GM21381 (cell line): ENCODE measurements around the gene MCEE.
"Not testable (repeated sequence)": the region's sequence is repeated elsewhere in the genome, so short reads cannot be mapped to it uniquely, and the experiment has no call there.

Experiments
- ATAC-seq: cut with Tn5 transposase; IDR thresholded peaks from one replicate; pipeline ENCODE4 v1.9.1; 2021; ENCODE audit warnings: mild to moderate bottlenecking, moderate library complexity; ENCODE audit not compliant: unreplicated experiment

The MCEE gene

GRCh38 chr2:71130152-71130904 lies at the start of gene MCEE, which contains the start of gene MPHOSPH10:
MCEE (minus strand) TSS chr2:71130229; CDS start chr2:71130219, 10 bp downstream.
MPHOSPH10 (plus strand) TSS chr2:71130634; CDS start chr2:71130666, 32 bp downstream.
- ATAC-seq: peak; percentile 93

DNA sequence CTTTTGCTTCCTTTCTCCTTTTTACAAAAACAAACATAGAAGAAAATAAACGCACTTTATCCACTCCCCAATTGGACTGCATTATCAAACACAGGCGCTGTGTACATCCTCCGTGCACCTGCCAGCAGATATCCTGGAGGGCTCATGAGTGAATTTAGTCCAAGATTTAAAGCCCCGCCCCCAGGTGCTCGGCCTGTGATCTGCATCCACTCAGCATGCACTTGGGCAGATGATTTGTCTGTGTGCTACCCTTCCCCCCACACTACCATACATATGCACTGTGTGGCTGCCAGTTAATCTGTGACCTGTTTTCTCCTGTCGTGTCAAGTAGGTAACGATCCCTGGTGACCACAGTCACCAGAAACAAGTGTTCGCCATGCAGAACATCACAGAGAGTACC lies 48.8 kb upstream of the MCEE start:
- not testable (repeated sequence) for ATAC-seq

DNA sequence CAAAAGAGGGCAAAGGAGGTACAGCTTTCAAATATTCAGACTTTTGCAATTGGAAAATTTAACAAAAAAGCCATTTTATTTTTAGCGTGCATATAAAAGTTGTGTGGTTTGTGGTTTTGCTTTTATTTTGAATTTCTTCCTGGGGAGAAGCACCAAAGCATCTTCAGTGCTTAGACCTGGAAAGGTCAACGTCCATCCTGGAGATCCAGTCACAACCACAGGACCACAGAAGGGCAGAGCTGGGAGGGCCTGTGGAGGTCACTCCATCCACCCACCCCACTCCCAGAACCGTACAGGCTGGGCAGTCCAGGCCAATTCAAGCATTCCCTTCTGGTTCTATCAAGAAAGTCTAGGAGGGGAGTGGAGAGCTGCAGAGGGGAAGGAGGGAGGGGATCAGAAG lies 44.2 kb upstream of the MCEE start:
- no peak for ATAC-seq

DNA sequence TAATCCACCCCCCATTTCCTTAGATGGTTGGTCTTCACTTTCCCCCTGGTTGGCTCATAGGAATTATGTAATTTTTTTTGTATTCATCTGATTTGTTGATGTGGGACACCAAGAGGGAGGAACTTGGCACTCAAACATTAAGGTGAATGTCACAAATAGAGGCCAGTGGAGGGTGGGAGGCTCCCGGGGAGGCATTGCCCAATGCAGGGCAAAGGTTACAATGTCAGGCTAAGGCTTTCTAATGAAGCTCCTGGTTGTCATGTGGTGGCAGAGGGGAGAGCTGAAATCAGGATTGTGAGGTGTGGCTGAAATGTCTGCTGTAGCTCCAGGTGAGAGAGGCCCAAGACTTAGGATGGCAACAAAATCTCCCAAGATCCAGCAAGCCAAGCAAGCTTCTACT lies 43.1 kb upstream of the MCEE start:
- ATAC-seq: no peak

- ATAC-seq: no peak
Observed at GRCh38 chr2:71166812-71167211, 36.8 kb upstream of the MCEE start.

DNA sequence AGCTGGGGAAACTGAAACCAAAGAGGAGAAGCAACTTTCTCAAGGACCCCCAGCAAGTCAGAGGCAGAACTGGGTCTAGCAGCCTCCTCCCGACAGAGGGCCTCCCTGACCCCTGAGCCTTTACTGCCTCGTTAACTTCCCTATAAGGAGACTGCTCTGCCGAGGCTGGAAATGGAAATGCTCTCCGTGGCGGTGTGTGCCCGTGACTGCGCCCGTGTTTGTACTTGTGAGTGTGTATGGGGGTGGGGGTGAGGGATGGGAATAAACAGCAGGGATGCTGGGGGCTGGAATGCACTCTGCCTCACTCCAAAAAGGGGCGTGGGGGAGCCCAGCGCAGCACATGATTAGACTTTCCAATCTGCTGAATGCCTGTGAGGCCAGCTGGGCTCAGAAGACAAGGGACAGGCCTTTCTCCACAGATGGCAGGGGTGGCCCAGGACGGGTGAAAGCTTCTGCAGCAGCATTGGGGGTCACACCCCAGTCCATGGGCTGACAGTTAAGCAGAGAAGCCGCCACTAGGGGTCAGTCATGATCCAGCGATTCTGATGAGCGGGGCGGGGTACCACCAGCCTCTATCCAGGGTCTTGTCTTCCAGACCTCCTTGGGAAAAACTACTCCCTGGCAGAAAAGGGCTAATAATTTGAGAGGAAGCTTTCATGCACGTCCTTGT lies 27.2 kb upstream of the MCEE start:
- no peak for ATAC-seq

DNA sequence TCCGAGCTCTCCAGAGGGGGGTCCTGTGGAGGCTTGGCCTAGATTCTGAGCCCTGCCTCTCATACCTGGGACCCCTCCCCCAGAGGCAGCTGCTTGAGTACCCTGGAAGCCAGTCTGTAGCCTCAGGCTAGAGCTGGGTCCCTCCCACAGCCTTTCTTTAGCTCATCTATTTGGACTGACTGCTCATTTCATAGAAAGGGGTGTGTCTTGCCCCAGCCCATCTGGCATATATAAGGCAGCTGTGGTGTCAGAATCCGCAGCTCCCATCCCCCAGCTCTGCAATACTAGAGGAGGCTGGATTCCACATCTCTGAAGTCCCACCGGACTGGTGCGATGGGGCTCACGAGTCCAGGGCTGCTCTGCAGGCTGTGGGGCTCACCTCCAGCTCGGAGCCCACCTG lies 26.5 kb upstream of the MCEE start:
- no peak for ATAC-seq

- no peak for ATAC-seq
Observed at GRCh38 chr2:71155846-71156245, 25.8 kb upstream of the MCEE start.

- ATAC-seq: no peak
Observed at GRCh38 chr2:71154798-71155197, 24.8 kb upstream of the MCEE start.

DNA sequence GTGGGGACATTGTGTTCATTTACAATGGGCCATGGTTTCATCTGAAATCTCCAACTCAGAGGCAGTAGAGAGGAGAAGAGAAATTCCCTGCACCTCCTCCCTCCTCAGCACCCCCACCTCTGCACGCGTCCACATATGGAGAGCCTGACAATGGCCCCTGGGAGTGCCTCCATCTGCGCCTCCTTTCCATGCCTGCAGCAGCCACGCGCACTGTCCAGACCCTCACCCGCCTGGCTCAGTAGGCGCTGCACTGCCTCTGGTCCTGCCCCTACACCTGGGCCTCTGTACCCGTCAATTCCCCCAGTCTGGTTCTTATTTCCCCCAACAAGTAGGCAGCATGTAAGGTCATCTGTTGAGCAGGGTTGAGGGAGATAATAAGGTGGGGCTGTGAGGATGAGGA lies 24.2 kb upstream of the MCEE start:
- no peak for ATAC-seq

- ATAC-seq: no peak
Observed at GRCh38 chr2:71153585-71154224, 23.7 kb upstream of the MCEE start.

DNA sequence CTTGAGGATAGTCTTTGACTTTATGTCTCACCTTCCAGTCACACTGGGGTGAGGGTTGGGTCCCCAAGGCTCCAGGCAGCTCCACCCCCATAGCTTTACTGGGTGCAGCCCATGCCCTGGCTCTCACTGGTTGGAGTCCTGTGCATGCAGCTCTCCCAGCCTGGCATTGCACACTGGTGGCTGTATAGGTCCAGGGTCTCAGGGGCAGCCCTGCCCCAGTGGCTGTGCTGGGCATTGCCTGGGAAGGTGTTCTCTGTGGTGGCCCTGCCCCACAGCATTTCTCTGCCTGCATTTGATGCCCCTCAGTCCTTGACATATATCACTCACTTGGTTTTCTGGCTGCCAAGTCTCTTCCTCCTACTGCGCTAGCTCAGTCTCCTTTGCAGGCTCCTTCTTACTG lies 21.6 kb upstream of the MCEE start:
- ATAC-seq: no peak

DNA sequence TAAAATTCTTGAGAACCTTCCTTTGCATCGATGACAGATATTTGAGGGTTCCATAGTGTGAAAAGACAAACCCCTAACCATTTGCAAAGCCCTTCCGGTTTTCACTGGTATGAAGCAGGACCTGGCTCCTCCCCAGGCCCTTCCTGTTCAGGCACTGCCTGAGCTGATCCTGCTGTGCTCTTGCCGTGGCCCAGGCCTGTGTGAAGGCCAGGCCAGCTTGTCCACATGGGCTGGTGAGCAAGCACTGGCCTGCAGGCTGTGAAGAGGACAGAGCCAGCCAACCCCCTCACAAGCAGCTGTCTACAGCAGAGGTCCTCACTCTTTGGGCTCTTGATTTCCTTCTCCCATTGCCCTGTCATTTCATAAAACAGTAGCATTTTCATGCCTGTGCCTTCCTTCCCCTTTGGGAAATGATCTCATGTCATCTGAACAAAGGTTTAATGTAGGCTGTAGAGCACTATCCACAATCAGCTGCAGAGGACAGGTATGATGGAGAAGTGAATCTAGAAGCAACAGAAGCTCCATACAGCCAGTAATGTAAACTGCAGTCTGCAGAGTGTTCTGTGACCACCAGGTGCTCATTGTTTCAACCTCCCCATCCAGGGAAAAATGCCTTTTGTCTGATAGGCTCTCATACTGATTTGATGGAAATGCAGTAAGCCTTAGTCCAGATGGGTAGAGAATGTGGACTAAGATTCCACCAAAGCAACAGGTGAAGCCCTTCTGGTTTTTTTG lies 20.2 kb upstream of the MCEE start:
- ATAC-seq: no peak

DNA sequence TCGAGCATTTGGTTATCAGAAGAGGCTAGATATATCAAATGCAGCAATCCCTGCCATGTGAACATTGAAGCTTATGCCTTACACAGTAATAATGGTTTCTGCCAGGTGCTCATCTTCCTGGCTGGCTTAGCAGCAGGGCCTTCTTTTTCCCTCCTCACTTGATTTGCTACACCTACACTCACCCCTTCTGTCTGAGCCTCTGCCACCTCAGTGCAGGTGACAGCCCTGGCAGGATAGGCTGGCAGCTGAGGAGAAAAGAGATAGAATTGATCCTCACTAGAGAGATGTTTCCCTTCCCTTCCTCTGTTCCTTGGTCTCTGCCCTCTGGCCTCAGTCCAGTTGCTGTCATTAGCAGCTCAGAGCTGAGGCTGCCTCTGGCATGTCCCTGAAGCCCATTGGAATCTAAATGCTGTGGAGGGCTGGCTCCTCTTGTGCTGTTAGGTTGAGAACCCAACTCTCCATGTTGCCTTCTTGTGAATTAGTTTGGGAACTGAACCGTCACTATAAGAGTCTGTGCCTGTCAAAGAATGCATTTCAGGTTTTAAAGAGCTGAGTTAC lies 18.6 kb upstream of the MCEE start:
- ATAC-seq: no peak

- no peak for ATAC-seq
Observed at GRCh38 chr2:71143782-71144181, 13.8 kb upstream of the MCEE start.

DNA sequence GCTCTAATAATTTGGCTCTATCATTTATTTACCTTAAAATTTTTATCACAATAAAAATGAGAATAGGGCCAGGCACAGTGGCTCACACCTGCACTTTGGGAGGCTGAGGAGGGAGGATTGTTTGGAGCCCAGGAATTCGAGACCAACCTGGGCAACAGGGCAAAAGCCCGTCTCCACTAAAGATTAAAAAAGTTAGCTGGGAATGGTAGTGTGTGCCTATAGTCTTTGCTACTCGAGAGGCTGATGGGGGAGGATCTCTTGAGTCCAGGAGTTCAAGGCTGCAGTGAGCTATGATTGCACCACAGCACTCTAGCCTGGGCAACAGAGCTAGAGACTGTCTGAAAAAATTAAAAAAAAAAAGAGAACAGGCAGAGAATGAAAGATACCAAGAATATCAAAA lies 6.1 kb upstream of the MCEE start:
- ATAC-seq: no peak

DNA sequence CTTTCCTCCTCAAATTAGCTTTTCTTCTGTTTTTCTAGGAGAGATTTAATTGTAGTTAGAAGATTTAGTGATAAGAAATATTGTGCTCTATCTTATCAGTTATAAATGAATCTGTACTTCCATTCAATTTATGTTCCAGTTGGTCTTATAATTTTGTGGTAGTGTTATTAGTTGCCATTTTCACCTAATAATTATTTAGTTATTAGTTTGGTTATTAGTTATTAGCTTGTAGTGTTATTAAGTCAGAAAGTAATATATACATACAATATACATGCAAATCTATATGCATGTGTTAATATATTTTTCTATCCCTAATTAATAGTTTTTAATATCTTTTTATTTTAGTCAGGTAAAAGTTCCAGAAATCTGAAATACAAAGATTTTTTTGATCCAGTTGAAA lies 3.6 kb upstream of the MCEE start:
- ATAC-seq: no peak

GRCh38 chr2:71131387-71132166 lies 1.5 kb upstream of the MCEE start:
- ATAC-seq: not testable (repeated sequence)

GRCh38 chr2:71130905-71131244 lies 846 bp upstream of the MCEE start:
- no peak for ATAC-seq

GRCh38 chr2:71129902-71130151 lies 202 bp downstream of the MCEE start:
- peak; percentile 47 for ATAC-seq
